NCI-H2107 treated with DMSO at 0.1 percent for 48 hours (cell line): ENCODE results near the gene NOL4L.
A peak's percentile ranks its signal among the peaks of the same experiment; 100 is the strongest.

ENCODE experiments used
- DNase-seq: peaks from one replicate; lab custom pipeline; 2025; ENCODE audit not compliant: unreplicated experiment; lab: John Stamatoyannopoulos, UW

Gene NOL4L, protein sequence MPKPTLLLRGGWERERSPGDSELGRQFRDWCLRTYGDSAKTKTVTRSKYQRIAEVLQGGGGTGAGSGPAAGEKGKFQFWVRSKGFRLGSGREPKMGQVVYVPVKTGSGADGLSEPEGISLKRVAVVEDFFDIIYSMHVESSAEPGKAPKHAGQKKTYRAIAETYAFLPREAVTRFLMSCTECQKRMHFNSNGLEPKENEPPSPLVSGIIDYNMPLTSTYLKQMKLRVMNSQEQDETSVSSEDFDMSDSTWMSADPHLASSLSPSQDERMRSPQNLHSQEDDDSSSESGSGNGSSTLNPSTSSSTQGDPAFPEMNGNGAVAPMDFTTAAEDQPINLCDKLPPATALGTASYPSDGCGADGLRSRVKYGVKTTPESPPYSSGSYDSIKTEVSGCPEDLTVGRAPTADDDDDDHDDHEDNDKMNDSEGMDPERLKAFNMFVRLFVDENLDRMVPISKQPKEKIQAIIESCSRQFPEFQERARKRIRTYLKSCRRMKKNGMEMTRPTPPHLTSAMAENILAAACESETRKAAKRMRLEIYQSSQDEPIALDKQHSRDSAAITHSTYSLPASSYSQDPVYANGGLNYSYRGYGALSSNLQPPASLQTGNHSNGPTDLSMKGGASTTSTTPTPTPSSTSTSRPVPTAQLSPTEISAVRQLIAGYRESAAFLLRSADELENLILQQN

GRCh38 chr20:32585011-32585585, at the start of gene NOL4L:
TSS of gene NOL4L (minus strand) at chr20:32585333. CDS start at chr20:32584890, 443 bp downstream.
- no peak for DNase-seq

DNA sequence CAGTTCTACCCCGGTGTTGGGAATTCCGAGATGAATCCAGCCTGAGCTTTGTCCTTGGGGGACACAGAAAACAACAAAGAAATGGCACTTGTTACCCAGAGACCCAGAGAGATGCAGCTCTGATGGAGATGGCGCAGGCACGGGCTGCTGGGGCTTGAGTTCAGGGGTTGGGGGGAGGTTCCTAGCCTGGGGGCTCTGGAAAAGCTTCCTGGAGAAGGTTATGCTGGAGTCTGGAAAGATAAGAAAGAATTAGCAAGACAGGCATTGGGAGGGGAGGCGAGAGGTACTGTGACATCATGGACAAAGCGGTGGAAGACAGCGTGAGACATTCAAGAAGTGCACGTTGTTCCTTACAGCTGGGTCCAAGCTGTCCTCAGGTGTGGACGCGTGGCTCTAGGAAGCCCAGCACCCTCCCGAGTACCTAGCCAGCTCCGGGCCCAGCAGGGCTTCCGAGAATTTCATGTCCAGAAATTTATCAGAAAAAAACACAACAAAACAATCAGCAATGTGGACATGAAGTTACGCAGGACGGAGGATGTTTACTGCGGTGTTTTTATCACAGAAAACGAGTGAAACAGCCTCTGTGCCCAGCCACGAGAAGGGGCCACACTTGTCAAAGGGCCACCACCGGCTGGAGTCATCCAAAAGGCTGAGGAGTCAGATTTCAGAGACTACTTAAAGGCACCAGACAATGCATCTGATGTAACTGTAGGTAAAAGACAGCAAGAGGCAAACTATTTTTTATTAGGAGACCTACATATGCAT, 49.1 kb upstream of the NOL4L start:
- peak; percentile 35 for DNase-seq

DNA sequence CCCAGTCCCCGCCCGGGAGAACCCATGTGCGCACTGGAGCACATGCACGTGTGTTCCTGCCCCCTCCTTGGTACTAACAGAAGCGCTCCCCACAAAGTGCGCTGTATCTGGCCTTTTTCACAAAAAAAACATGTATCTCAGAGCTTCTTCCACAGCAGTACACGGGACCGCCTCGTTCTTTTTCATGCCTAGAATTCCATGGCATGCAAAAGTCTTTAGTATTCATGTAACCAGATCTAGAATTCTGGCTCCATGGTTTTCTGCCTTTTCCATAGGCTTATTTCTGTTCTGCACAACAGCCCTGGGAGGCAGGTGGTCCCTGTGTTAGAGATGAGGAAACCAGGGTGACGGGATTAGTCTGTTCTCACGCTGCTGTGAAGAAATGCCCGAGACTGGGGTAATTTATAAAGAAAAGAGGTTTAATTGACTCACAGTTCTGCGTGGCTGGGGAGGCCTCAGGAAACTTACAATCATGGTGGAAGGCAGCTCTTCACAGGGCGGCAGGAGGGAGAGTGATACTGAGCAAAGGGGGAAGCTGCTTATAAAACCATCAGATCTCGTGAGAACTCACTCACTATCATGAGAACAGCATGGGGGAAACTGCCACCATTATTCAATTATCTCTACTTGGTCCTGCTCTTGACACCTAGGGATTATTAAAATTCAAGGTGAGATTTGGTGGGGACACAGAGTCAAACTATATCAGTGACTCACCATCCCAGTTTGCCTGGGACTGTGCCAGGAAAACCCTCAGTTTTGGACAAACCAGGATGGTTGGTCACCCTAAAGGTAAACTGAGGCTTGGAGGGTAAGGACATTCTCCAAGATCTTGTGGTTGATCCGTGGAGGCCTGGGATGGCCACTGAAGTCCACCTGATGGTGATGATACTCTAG, 47.6 kb upstream of the NOL4L start:
- no peak for DNase-seq

GRCh38 chr20:32631933-32632460, 46.9 kb upstream of the NOL4L start:
- DNase-seq: no peak

- no peak for DNase-seq
These were observed 44.7 kb upstream of the NOL4L start for GRCh38 chr20:32629813-32630212.

DNA sequence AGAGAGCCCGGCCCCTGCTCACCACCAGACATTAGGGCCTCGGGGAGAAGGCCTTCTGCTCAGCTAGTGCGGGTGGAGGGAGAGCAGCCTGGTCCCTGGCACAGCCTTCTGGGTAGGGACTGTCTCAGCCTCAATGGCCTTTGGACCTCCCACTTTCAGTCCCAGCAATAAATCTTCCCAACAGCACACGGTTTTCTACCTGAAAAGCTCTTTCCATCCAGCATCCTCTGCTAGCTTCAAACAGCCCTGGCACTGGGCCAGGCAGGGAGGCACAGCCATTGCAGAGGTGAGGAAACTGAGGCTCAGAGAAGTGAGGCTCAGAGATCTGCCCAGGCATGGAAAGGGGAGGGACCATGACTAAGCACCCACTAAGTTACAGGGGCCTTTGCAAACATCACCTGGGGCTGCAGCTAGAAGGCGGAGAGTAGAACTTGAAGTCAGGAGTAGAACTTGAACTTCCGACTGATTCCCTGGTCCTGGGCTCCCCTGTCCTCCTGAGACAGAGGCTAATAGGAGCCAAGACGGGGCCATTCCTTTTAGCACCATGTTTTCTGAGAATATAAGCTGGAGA, 43.9 kb upstream of the NOL4L start:
- no peak for DNase-seq

- DNase-seq: peak; percentile 55
These were observed 41.9 kb upstream of the NOL4L start for GRCh38 chr20:32626859-32627636.

DNA sequence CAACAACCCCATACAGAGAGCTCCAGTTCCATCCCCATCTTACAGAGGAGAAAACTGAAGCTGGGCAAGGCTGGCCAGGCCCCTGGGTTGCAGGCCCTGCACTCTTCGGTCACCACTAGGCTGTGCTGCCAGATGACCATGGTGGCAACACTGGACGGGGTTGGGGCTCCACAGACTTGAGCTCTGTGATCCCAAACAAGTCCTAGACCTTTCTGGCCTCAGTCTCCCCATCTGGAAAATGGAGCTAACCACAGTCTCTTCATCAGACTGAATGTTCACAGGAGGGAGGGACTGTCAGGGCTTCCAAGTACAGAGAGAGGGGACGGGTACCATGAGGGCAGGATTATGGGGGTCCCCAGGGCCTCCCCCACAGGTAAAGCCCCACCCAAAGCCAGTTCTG, 41.3 kb upstream of the NOL4L start:
- DNase-seq: no peak

- no peak for DNase-seq
These were observed 40.9 kb upstream of the NOL4L start for GRCh38 chr20:32625996-32626395.

GRCh38 chr20:32624687-32625345, 39.7 kb upstream of the NOL4L start:
- DNase-seq: no peak

- no peak for DNase-seq
These were observed 38.6 kb upstream of the NOL4L start for GRCh38 chr20:32623667-32624157.

- DNase-seq: no peak
These were observed 37.7 kb upstream of the NOL4L start for GRCh38 chr20:32622585-32623468.

DNA sequence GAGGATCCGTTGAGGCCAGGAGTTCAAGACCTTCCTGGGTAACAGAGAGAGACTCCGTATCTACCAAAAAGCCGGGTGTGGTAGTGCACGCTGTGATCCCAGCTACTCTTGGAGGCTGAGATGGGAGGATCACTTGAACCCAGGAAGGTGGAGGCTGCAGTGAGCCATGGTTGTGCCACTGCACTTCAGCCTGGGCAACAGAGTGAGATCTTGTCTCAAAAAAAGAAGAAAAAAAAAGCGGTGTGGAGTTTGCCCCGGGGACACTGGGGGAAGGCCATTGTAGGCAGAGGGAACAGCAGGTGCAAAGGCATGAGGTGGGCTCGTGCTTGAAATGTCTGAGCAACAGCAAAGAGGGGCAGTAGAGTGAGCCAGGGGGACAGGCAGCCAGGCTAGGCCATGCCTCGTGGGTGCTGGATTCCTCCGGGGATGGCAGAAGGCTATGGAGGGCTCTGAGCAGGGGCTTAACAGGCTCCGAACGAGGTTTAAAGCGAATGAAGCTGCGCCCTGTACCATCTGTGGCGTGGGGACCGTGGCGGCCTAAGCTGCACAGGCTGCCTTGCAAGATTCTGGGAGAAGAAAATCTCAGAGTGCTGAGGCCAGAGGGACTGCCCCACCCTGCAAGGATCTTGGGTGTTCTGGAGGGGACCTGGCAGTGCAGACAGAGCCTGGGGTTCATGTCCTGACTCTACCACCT, 36.9 kb upstream of the NOL4L start:
- DNase-seq: no peak

GRCh38 chr20:32621071-32621890, 36.1 kb upstream of the NOL4L start:
- no peak for DNase-seq

DNA sequence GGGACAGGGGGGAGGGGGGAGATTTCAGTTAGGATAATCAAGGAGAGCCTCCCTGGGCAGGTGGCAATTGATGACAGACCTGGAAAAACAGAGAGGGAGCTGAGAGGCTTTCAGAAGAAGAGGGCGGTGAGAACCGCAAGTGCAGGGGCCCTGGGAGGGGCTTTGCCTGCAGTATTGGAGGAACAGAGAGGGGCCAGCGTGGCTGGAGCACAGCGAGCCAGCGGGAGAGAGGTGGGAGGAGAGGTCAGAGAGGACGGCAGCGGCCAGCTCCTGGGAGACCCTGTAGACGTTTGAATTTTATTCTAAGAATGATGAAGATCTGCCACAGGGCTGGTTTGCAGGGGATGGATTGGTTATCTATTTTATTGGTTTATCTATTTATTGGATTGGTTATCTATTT, 34.5 kb upstream of the NOL4L start:
- DNase-seq: no peak

GRCh38 chr20:32614772-32615171, 29.6 kb upstream of the NOL4L start:
- no peak for DNase-seq
